GM21529 (cell line): ENCODE results near the gene CLEC16A.

ENCODE experiments used
- ATAC-seq: cut with Tn5 transposase; IDR thresholded peaks from one replicate; pipeline ENCODE4 v1.9.1; 2021; ENCODE audit not compliant: unreplicated experiment

CLEC16A gene

GRCh38 chr16:11108466-11108805 is 164.1 kb downstream of the CLEC16A start:
- no peak for ATAC-seq

- ATAC-seq, result no peak
Measured at GRCh38 chr16:11109566-11109965, 165.2 kb downstream of the CLEC16A start.

GRCh38 chr16:11111150-11111549 is 166.8 kb downstream of the CLEC16A start:
- no peak for ATAC-seq

- ATAC-seq, result no peak
Measured at GRCh38 chr16:11111856-11112634, 167.7 kb downstream of the CLEC16A start.

- no peak for ATAC-seq
Measured at GRCh38 chr16:11112723-11113348, 168.5 kb downstream of the CLEC16A start.

GRCh38 chr16:11114366-11115164 is 170.2 kb downstream of the CLEC16A start:
- no peak for ATAC-seq

- ATAC-seq, result no peak
Measured at GRCh38 chr16:11117576-11118211, 173.3 kb downstream of the CLEC16A start.

- no peak for ATAC-seq
Measured at GRCh38 chr16:11118479-11118878, 174.1 kb downstream of the CLEC16A start.

GRCh38 chr16:11121083-11121608 is 176.8 kb downstream of the CLEC16A start:
- ATAC-seq, result no peak

- no peak for ATAC-seq
Measured at GRCh38 chr16:11121914-11122692, 177.7 kb downstream of the CLEC16A start.

- ATAC-seq, result no peak
Measured at GRCh38 chr16:11123666-11124065, 179.3 kb downstream of the CLEC16A start.

GRCh38 chr16:11125936-11126335 is 181.6 kb downstream of the CLEC16A start:
- no peak for ATAC-seq

- no peak for ATAC-seq
Measured at GRCh38 chr16:11126399-11127054, 182.2 kb downstream of the CLEC16A start.

GRCh38 chr16:11127610-11128195 is 183.3 kb downstream of the CLEC16A start:
- no peak for ATAC-seq

- no peak for ATAC-seq
Measured at GRCh38 chr16:11128211-11129141, 184.1 kb downstream of the CLEC16A start.

GRCh38 chr16:11129378-11129781 is 185.0 kb downstream of the CLEC16A start:
- ATAC-seq, result no peak

- no peak for ATAC-seq
Measured at GRCh38 chr16:11130978-11131665, 186.8 kb downstream of the CLEC16A start.

GRCh38 chr16:11131706-11132105 is 187.3 kb downstream of the CLEC16A start:
- no peak for ATAC-seq
